ENCODE results near the gene IFNAR1.
"Not testable (repeated sequence)": the region's sequence is repeated elsewhere in the genome, so short reads cannot be mapped to it uniquely, and the experiment has no call there.

- TF ChIP-seq, protein P1, sequence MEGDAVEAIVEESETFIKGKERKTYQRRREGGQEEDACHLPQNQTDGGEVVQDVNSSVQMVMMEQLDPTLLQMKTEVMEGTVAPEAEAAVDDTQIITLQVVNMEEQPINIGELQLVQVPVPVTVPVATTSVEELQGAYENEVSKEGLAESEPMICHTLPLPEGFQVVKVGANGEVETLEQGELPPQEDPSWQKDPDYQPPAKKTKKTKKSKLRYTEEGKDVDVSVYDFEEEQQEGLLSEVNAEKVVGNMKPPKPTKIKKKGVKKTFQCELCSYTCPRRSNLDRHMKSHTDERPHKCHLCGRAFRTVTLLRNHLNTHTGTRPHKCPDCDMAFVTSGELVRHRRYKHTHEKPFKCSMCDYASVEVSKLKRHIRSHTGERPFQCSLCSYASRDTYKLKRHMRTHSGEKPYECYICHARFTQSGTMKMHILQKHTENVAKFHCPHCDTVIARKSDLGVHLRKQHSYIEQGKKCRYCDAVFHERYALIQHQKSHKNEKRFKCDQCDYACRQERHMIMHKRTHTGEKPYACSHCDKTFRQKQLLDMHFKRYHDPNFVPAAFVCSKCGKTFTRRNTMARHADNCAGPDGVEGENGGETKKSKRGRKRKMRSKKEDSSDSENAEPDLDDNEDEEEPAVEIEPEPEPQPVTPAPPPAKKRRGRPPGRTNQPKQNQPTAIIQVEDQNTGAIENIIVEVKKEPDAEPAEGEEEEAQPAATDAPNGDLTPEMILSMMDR (conservative IDR thresholded peaks at IDR 0.05): not testable (repeated sequence)
- not testable (repeated sequence) for TF ChIP-seq ZFX (IDR thresholded peaks at IDR 0.05)
Observed at GRCh38 chr21:33363911-33364609, 39.3 kb downstream of the IFNAR1 start.

Measured in C4-2B (cell line).